GM04503 (cell line): ENCODE data around the gene RSF1.

ENCODE experiments used
- DNase-seq: peaks from one replicate; pipeline ENCODE4 v3.0.0-alpha.2; 2012; ENCODE audit warnings: low read depth

Gene RSF1

GRCh38 chr11:77813256-77813655 lies 7.3 kb downstream of the RSF1 start:
- no peak for DNase-seq

DNA sequence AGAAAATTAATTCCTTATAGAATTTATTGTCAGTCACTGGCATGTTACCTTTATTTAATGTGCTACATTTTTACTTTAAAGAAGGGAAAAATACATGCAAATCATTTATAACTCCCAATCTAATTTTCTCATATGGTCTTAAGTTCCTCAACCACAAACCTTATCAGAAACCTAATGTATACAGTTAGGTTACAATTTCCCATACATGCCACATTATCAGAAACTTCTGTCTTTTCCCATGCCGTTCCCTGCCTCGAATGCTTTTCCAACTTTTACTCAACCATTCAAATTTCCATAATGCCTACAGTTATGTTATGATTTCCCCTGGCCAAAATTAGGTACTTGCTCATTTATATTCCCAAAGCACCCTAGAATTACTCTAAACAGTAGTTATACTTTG lies 13.5 kb downstream of the RSF1 start:
- DNase-seq: no peak

DNA sequence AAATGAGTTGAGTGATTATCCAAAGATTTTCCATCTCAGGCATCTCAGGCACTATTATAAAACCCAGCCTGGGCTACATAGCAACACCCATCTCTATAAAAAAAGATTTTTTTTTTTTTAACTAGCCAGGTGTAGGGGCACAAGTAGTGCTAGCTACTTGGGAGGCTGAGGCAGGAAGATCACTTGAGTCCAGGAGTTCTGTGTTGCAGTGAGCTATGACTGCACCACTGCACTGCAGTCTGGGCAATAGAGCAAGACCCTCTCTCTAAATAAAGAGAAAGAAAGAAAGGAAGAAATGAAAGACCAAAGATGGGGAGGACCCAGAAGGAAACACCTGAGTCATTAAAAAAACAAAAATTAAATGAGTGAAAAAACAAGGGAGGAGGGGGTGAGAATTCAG lies 14.1 kb downstream of the RSF1 start:
- no peak for DNase-seq

DNA sequence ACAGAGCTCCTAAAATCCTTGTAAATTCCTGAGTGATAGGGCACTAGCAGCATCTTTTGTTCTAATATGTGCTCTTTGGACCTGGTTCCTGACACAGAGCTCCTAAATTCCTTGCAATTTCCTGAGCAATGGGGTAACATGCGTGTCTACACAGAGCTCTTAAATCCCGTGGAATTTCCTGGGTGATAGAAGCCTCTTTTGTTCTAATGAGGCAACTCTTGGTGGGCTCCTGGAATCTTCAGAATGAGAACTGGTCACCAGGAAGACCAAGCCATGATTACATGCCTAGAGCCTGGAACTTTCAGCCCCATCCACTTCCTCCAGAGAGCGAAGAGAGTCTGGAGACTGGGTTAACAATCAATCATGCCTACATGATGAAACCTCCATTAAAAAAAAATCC lies 19.0 kb downstream of the RSF1 start:
- no peak for DNase-seq

DNA sequence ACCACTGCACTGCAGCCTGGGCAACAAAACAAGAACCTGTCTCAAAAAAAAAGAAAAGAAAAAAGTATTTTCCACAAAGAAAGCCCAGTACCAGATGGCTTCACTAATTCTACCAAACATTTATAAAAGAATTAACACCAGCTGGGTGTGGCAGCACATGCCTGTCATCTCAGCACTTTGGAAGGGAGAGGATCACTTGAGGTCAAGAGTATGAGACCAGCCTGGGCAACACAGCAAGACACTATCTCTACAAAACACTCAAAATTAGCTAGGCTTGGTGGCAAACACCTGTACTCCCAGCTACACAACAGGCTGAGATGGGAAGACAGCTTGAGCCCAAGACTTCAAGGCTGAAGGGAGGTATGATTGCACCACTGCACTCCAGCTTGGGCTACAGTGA lies 20.1 kb downstream of the RSF1 start:
- no peak for DNase-seq

- no peak for DNase-seq
Observed at GRCh38 chr11:77799338-77799737, 21.2 kb downstream of the RSF1 start.

DNA sequence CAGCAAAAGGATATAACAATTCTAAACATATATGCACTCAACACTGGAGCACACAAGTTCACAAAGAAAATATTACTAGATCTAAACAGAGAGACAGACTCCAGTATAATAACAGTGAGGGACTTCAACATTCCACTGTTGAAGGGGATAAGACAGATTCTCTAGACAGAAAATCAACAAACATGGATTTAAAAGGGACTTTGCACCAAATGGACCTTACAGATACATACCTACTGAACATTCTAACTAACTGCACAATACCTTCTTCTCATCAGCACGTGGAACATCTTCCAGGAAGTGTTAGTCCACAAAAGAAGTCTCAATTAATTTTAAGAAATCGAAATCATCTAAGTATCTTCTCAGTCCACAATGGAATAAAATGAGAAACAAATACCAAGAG lies 26.6 kb downstream of the RSF1 start:
- no peak for DNase-seq

- DNase-seq: no peak
Observed at GRCh38 chr11:77791301-77791700, 29.2 kb downstream of the RSF1 start.

DNA sequence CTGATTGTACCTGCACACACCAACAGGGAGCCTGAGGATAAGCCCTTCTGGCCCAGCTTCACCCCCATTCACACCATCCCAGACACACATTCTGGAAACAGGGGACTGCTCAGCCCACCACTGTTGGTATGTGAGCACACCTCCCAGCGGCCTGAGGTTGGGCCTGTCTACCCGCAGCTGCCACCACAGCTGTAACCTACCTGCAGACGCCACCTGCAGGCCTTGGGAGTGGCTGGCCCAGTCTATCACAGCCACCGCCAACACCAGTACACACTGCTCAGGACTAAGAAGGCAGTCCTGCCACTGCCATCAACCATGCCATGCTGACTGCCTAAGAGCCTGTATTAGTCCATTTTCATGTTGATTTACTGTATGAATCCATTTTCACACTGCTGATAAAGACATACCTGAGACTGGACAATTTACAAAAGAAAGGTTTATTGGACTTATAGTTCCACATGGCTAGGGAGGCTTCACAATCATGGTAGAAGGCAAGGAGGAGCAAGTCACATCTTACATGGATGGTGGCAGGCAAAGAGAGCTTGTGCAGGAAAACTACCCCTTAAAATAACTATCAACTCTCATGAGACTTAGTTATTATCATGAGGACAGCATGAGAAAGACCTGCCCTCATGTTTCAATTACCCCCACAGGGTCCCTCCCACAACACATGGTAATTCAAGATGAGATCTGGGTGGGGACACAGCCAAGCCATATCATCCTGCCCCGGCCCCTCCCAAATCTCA lies 30.6 kb downstream of the RSF1 start:
- DNase-seq: no peak

- DNase-seq: no peak
Observed at GRCh38 chr11:77789061-77789730, 31.3 kb downstream of the RSF1 start.

GRCh38 chr11:77784572-77784971 lies 36.0 kb downstream of the RSF1 start:
- no peak for DNase-seq

GRCh38 chr11:77783025-77783424 lies 37.5 kb downstream of the RSF1 start:
- no peak for DNase-seq

DNA sequence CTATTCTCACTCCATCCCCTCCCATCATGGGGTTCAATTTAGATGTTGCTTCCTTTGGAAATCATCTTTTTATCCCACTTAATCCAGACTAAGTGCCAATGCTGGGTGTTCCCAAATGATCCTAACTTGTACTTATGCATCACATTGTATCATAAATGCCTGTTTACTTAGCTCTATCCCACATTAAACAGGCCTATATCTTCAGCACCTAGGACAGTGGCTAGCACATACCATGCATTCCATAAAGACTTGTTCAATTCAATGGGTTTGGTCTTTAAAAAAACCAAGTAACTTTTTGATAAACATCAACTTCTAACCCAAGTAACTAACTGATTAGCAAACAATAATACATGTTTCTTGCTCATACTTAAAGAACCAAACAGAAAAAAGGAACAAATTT lies 40.6 kb downstream of the RSF1 start:
- no peak for DNase-seq

- DNase-seq: no peak
Observed at GRCh38 chr11:77778549-77778948, 42.0 kb downstream of the RSF1 start.

DNA sequence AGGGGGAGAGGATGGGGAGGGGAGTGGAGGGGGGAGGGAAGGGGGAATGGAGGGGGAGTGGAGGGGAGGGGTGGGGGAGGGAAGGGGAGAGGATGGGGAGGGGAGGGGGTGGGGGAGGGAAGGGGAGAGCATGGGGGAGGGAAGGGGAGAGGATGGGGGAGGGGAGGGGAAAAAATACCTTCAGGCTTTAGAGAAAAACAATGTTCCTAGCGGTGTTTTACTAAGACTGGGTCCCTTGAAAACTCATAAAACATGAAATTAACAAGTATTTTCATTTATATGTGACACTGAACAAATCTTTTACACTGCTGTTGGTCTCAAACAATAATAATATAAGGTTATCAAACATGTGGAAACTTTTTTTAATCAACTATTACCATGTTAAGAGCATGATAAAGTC lies 42.4 kb downstream of the RSF1 start:
- DNase-seq: no peak

DNA sequence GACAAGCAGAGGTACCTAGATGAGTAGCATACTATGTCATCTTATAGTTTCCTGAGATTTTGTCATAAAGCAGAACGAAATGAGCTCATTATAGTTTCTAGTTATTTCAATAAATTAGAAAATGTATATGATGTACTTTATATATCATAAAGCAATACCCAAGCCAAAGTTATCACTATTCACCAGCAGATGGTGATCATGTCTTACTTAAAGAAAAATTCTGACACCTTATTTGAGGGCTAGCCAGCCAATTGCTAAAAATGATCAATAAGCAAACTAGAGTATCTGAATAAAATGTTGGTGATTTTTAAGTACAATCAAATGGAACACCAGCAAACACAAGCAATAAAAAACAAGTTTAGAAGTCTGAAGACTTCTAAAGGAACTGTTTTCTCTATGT lies 44.1 kb downstream of the RSF1 start:
- no peak for DNase-seq

GRCh38 chr11:77775936-77776335 lies 44.6 kb downstream of the RSF1 start:
- DNase-seq: no peak

DNA sequence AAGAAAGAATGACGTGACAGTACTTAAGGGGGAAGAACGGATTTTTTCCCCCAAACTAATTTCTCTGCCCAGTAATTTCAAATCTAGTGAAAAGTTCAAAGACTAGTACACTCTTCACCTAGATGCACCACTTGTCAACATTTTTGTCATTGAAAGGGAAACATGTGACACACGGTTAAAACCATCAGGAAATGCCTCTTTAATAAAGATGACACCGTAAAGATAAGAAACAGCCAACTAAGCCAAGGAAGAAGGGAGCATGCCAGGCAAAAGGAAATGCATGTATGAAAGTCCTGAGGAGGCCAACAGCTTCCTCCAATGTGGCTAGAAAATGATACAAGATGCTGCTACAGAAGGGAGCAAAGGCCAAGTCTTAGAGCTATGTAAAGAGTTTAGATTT lies 49.4 kb downstream of the RSF1 start:
- DNase-seq: no peak

DNA sequence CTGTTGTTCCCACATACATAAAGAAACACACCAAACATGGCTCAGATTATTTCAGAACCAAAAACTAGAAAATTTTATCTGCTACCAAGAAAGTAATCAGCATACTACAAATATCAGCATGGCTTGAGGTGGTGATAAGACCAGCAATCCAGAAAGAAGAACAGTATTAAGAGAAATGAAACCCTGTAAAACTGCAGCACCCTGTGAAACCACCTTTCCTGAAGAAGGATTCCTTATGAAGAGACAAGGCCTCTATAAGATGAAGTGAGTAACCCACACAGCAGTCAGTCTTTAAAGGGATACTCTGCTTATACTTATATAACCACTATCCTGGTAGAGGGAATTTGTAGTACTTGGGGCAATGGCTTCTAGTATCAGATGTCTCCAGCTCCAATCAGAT lies 49.9 kb downstream of the RSF1 start:
- no peak for DNase-seq

DNA sequence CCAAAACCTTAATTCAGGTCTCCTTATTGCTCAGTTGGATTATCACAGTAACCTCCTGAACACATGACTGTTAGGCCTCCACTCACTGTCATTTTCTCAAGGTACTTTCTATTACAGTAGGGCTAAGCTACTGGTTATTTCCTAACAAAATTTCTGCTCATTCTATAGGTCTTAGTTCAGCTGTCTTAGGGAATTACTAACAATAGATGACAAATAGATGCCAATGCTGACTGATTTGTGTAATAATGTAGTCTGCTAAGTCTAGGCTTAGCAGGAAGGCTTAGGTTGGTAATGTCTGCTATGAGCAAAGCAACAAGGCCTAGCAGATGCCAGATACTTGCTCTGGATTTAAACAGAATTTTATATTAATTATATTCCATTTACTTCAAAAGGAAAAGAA lies 58.1 kb downstream of the RSF1 start:
- no peak for DNase-seq

GRCh38 chr11:77761491-77761890 lies 59.0 kb downstream of the RSF1 start:
- DNase-seq: no peak

- no peak for DNase-seq
Observed at GRCh38 chr11:77758331-77758730, 62.2 kb downstream of the RSF1 start.

DNA sequence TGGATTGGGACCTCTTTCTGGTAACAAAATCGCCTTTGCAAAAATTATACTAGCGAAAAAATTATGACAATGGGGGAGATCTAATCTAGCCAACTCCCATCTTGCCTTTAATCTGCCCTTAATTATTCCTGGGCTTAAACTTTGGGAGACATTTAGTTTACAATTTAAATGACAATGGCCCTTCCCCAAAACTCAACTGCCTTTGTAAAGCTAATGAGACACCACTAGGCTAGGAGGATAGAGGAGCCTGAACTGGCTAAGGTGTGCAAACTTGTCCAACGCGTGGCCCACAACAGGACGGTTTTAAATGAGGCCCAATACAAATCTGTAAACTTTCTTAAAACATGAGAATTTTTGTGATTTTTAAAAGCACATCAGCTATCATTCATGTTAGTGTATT lies 67.3 kb downstream of the RSF1 start:
- DNase-seq: no peak

GRCh38 chr11:77752516-77752915 lies 68.0 kb downstream of the RSF1 start:
- no peak for DNase-seq
